Measurements from ENCODE around the gene AVEN.

AVEN gene

DNA sequence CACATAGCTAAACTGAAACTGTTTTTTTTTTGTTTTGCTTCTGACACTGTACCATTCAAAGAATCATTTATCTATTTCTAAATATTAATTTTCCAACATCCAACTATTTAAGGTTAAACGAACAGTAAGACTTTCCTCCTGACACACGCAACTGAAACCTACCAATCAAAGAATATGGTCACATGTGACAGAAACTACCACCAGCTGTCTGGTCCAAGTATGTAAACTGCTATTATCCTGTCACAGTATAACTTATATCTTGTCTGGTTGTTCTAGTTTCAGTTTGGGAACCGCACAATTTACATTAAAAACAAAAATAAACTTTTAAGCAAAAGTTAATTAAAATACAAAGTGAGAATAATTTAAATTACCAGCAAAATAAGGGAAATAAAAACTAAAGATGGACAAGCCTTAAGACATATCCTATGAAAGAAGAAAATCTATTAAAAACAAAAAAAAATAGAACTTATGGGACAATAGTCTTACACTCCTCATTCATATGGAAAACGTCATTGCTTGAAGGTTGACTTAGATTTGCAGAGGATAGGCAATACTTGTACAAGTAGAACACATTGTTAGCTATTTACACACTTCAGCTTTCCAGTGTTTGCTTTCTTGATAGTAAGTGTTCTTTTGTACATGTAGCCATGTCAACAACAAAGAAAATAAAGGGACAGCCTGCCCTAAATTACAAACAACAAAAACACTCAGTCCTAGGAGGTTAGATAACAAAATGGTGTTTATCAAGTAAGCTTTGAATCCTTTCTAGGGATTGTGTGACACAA is 97.5 kb downstream of the AVEN start:
- TF ChIP-seq, protein P1, sequence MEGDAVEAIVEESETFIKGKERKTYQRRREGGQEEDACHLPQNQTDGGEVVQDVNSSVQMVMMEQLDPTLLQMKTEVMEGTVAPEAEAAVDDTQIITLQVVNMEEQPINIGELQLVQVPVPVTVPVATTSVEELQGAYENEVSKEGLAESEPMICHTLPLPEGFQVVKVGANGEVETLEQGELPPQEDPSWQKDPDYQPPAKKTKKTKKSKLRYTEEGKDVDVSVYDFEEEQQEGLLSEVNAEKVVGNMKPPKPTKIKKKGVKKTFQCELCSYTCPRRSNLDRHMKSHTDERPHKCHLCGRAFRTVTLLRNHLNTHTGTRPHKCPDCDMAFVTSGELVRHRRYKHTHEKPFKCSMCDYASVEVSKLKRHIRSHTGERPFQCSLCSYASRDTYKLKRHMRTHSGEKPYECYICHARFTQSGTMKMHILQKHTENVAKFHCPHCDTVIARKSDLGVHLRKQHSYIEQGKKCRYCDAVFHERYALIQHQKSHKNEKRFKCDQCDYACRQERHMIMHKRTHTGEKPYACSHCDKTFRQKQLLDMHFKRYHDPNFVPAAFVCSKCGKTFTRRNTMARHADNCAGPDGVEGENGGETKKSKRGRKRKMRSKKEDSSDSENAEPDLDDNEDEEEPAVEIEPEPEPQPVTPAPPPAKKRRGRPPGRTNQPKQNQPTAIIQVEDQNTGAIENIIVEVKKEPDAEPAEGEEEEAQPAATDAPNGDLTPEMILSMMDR (IDR thresholded peaks at IDR 0.05; ENCODE audit: insufficient read depth, low read length, missing control alignments), result no peak
- no peak overlapping the region for H3K4me3 ChIP-seq (ENCODE audit: low read depth, low read length)
- DNase-seq (ENCODE audit: low read depth, low spot score), result no peak
- POLR2A ChIA-PET, result no interaction called here
- CTCF ChIA-PET, result interaction anchor here (0.8 to 1.2 kb wide), 3 partner anchors 16 to 25 kb away, joined by 3 to 4 read pairs (median 3); no protein-coding TSS in a partner anchor

DNA sequence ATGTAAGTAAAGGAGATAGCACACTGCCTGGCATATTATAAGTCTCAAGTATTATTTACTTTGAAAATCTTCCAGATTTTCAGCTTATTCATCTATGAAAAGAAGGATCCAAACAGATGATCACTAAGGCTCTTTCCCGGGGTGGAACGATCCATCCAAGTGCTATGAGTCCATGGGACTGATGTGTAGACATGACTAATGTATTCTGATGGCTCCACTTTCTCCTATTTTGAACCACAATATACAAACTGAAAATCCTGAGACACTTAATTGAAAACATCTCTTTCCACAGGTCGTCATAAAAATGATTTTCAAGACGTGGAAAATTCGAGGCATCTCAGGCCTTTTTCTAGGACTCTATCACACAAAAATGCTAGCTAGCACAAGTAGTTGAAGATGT is 104.1 kb downstream of the AVEN start:
- DNase-seq (ENCODE audit: low read depth, low spot score), result no peak
- POLR2A ChIA-PET, result interaction anchor here (0.5 kb wide), 1 partner anchor 287 kb away, joined by 3 read pairs; no protein-coding TSS in a partner anchor
- TF ChIP-seq, protein P1 (IDR thresholded peaks at IDR 0.05; ENCODE audit: insufficient read depth, low read length, missing control alignments), result no peak
- no peak overlapping the region for H3K4me3 ChIP-seq (ENCODE audit: low read depth, low read length)
- CTCF ChIA-PET, result interaction anchor here (1.8 kb wide), 1 partner anchor 37 kb away, joined by 4 read pairs; no protein-coding TSS in a partner anchor

DNA sequence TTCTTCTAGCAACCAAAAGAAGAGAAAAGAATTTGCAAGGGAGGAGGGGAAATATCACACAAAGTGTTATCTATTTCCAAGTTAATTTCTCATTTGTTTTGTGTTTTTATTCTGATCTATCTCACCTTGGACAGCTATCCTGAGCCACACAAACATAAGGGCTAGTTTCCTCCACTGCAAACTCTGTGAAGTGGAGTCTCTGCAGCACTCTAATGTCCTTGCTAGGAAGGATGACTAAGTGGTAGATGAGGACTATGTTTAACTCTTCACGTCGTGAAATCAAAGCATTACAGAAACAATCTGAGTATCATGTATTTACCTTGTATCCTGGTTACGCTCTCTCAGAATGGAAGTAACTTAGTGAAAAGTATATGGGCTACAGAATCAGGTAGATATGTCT is 104.6 kb downstream of the AVEN start:
- ChIA-PET CTCF (interaction anchor here (1.8 kb wide), 1 partner anchor 37 kb away, joined by 4 read pairs; no protein-coding TSS in a partner anchor), POLR2A (interaction anchor here (0.5 kb wide), 1 partner anchor 288 kb away, joined by 3 read pairs; no protein-coding TSS in a partner anchor)
- no peak overlapping the region for H3K4me3 ChIP-seq (ENCODE audit: low read depth, low read length)
- TF ChIP-seq, protein P1 (IDR thresholded peaks at IDR 0.05; ENCODE audit: insufficient read depth, low read length, missing control alignments), result no peak
- no peak for DNase-seq (ENCODE audit: low read depth, low spot score)

DNA sequence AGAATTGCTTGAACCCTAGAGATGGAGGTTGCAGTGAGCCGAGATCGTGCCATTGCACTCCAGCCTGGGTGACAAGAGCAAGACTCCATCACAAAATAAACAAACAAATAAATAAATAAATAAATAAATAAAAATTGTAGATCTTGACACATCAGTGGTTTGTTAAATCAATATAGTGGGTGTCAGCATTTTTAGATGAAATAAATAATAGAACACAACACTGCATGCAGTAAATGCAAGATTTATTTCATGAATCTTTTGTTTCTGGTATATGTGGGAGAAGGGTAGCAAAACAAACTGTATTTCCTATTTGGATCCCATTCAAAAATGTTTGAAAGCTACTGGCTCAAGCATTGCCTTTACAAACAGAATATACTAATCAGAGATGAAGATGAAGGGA is 106.3 kb downstream of the AVEN start:
- no peak overlapping the region for H3K4me3 ChIP-seq (ENCODE audit: low read depth, low read length)
- POLR2A ChIA-PET, result no interaction called here
- CTCF ChIA-PET, result no interaction called here
- TF ChIP-seq, protein P1 (IDR thresholded peaks at IDR 0.05; ENCODE audit: insufficient read depth, low read length, missing control alignments), result no peak
- DNase-seq (ENCODE audit: low read depth, low spot score), result no peak

DNA sequence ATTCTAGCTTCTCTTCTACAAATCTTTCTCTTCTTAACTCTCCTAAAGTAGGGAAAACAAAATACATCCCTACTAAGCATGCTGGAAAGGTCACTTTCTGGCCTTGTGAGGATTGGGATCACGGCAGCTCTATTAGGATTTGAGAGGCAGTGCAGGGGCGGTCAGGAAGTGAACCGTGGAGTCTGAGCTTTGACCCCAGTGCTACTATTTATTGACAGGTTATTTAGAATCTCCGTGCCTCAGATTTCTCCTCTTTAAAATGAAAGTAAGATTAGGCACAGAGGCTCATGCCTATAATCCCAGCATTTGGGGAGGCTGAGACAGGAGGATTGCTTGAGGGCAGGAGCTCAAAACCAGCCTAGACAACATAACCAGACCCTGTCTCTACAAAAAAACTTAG is 112.7 kb downstream of the AVEN start:
- no peak overlapping the region for H3K4me3 ChIP-seq (ENCODE audit: low read depth, low read length)
- ChIA-PET CTCF (interaction anchor here (0.8 to 1.3 kb wide), 3 partner anchors 15 to 229 kb away, joined by 3 to 4 read pairs (median 3); no protein-coding TSS in a partner anchor), POLR2A (no interaction called here)
- TF ChIP-seq, protein P1 (IDR thresholded peaks at IDR 0.05; ENCODE audit: insufficient read depth, low read length, missing control alignments), result no peak
- DNase-seq (ENCODE audit: low read depth, low spot score), result no peak

DNA sequence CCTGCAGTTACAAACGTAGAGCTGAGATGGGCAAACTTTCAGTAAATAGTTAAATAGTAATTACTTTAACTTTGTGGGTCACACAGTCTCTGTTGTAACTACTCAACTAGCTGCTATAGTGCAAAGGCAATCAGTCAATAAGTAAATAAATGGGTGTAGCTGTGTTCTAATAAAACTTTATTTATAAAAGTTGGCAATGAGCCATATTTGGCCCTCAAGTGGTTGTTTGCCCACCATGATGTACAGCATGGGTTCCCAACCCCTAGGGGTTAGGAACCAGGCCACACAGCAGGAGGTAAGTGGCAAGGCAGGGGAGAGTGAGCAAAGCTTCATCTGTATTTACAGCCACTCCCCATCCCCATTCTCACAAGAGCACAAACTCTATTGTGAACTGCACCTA is 115.6 kb downstream of the AVEN start:
- TF ChIP-seq, protein P1 (IDR thresholded peaks at IDR 0.05; ENCODE audit: insufficient read depth, low read length, missing control alignments), result no peak
- ChIA-PET POLR2A (no interaction called here), CTCF (interaction anchor here (1.1 kb wide), 1 partner anchor 43 kb away, joined by 3 read pairs; no protein-coding TSS in a partner anchor)
- no peak for DNase-seq (ENCODE audit: low read depth, low spot score)
- no peak overlapping the region for H3K4me3 ChIP-seq (ENCODE audit: low read depth, low read length)

All from AG04449 (cell line).